Omental fat pad (tissue), 4 donors: ENCODE data around the gene TDP2. TPM values are rescaled to one million over a fixed set of nuclear protein-coding genes. Genes with fewer than 3 reads are reported as not detected.

ENCODE experiments used
- ATAC-seq: fragments of 150-250 bp; one replicate; pipeline ENCODE4 v1.9.1; 2016; ENCODE audit warnings: mild to moderate bottlenecking, moderate library complexity; ENCODE audit not compliant: low FRiP score
- DNase-seq: peaks from one replicate; pipeline ENCODE4 v3.0.0-alpha.2; 2019; ENCODE audit warnings: low spot score
- total RNA-seq, 4 donors: library from RNA; depleted of rRNA; stranded (reverse); fragments of >200 nt; gene quantifications; one replicate each; pipeline ENCODE4 v1.1.0, GENCODE V29; 2016
- TF ChIP-seq, protein P1 (sequence below), 3 donors: fragments of 450-650 bp; IDR thresholded peaks; one replicate each; pipeline ENCODE4 v1.5.1; 2016 to 2017; ENCODE audit warnings: antibody characterized with exemption in 3 of 3, mild to moderate bottlenecking in 3 of 3, moderate library complexity in 2 of 3

The TDP2 gene, protein sequence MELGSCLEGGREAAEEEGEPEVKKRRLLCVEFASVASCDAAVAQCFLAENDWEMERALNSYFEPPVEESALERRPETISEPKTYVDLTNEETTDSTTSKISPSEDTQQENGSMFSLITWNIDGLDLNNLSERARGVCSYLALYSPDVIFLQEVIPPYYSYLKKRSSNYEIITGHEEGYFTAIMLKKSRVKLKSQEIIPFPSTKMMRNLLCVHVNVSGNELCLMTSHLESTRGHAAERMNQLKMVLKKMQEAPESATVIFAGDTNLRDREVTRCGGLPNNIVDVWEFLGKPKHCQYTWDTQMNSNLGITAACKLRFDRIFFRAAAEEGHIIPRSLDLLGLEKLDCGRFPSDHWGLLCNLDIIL
- 10 to 100 TPM; 24.0 to 40.2 (median 33.1) TPM for total RNA-seq

DNA sequence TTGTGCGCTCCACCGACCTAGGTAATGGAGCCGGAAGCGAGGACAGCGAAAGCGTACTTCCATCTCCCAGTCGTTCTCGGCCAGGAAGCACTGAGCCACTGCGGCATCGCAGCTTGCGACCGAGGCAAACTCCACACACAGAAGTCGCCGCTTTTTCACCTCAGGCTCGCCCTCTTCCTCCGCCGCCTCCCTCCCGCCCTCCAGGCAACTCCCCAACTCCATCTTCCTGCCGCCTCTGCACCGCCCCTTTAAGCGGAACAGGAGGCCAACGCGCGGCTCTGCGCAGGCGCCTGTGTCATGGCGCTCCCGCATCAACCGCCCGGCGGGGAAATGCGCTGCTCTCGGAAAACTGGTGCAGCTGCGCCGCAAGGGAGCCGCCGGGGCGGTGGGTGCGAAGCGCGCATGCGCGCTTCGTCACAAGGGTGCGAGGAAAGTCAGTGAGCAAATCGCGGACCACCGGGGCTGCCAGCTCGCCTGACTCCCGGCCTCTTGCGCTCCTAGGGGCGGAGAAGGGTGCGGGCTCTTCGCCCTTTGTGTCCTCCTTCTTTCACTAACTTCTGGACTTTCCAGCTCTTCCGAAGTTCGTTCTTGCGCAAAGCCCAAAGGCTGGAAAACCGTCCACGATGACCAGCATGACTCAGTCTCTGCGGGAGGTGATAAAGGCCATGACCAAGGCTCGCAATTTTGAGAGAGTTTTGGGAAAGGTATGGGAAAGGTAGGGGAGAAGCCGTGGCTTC is at the start of gene TDP2, which contains the start of gene ACOT13:
TDP2 (minus strand) TSS at position 259 of the 737 bp plus-strand sequence; CDS start at position 222, 37 bp downstream.
ACOT13 (plus strand) TSS at position 437 of the 737 bp plus-strand sequence; CDS start at position 624, 187 bp downstream.
- ATAC-seq (peak; percentile 99), DNase-seq (peak; percentile 79)
- TF ChIP-seq, protein P1, sequence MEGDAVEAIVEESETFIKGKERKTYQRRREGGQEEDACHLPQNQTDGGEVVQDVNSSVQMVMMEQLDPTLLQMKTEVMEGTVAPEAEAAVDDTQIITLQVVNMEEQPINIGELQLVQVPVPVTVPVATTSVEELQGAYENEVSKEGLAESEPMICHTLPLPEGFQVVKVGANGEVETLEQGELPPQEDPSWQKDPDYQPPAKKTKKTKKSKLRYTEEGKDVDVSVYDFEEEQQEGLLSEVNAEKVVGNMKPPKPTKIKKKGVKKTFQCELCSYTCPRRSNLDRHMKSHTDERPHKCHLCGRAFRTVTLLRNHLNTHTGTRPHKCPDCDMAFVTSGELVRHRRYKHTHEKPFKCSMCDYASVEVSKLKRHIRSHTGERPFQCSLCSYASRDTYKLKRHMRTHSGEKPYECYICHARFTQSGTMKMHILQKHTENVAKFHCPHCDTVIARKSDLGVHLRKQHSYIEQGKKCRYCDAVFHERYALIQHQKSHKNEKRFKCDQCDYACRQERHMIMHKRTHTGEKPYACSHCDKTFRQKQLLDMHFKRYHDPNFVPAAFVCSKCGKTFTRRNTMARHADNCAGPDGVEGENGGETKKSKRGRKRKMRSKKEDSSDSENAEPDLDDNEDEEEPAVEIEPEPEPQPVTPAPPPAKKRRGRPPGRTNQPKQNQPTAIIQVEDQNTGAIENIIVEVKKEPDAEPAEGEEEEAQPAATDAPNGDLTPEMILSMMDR (IDR thresholded peaks at IDR 0.05): peak in 1 of 3 donors; percentile 51

GRCh38 chr6:24710519-24711303 is 44.0 kb upstream of the TDP2 start:
- DNase-seq (no peak), ATAC-seq (no peak)
- TF ChIP-seq, protein P1 (IDR thresholded peaks at IDR 0.05): no peak

DNA sequence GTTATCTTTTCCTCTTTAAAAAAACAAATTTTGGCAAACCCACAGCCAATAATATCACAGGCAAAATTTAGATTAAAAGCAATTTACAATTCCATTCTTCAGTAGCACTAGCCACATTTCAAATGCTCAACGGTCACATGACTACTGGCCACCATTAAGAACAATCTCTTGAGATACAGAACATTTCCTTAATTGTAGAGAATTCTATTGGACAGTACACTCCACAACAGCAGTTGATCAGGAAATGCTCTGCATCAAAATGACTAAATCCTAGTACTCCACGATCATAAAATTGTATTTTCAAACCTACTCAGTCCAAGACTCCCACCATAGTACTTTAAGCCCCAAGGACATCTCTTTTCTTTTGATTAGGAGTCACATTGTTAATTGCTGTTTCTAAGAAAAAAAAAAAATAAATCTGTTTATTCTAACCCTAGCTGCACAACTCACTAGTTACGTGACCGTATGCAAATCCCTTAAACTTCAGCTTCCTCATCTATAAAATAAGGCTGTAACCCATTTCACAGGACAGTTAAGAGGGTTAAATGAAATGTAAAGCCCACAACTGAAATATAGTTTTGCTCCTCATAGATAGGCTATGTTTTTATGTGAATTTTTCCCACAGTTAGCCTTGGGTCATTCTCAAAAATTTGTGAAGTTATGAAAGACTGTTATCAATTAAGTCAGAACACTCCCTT is 42.5 kb upstream of the TDP2 start:
- TF ChIP-seq, protein P1 (IDR thresholded peaks at IDR 0.05): no peak
- no peak for ATAC-seq
- DNase-seq: no peak

DNA sequence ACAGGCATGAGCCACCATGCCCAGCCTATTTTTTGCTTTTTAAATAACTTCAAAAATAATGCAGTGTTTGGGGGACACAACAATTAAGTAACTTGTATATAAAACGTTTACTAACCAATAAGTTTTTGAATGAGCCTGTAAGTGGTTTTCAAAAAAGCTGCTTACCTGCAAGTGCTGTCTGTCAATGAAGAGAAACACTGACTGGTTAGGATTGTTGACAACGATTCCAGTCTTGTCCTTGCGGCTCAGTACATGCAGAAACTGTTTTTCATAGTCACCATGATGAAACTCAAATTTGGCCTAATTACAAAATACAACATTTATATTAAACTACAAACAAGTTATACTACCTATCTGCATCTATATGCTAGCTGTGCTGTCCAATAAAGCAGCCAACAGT is 41.9 kb upstream of the TDP2 start:
- no peak for ATAC-seq
- TF ChIP-seq, protein P1 (IDR thresholded peaks at IDR 0.05): no peak
- no peak for DNase-seq

DNA sequence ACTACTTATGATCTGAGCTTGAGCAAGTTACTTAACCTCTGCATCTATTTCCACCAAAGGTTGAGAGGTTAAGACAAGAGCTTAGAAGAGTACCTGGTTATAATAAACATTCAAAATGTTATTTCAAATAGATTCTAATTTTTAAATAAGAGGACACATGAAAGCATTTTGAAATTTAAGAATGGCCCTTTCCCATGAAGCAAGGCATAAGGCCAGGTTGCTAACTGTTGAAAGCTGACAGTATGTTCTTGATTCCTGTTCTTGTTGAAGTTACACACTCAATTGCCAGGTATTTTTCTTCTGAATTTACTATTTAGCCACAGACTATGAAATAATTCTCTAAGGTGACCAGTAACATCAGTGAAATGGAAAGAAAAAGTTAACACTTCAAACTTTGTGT is 37.8 kb upstream of the TDP2 start:
- ATAC-seq (no peak), DNase-seq (no peak)
- TF ChIP-seq, protein P1 (IDR thresholded peaks at IDR 0.05): no peak

GRCh38 chr6:24702720-24703282 is 36.1 kb upstream of the TDP2 start:
- ATAC-seq: no peak

More at GRCh38 chr6:24702720-24703282, 36.1 kb upstream of the TDP2 start:
- TF ChIP-seq, protein P1 (IDR thresholded peaks at IDR 0.05): no peak
- DNase-seq: no peak
